HG03520 (cell line): Measurements from ENCODE around the gene CLDN20.
"Not testable (repeated sequence)": the region's sequence is repeated elsewhere in the genome, so short reads cannot be mapped to it uniquely, and the experiment has no call there.

Experiments
- ATAC-seq: cut with Tn5 transposase; IDR thresholded peaks from one replicate; pipeline ENCODE4 v1.9.1; 2021; ENCODE audit warnings: mild to moderate bottlenecking, moderate library complexity; ENCODE audit not compliant: unreplicated experiment

The CLDN20 gene

DNA sequence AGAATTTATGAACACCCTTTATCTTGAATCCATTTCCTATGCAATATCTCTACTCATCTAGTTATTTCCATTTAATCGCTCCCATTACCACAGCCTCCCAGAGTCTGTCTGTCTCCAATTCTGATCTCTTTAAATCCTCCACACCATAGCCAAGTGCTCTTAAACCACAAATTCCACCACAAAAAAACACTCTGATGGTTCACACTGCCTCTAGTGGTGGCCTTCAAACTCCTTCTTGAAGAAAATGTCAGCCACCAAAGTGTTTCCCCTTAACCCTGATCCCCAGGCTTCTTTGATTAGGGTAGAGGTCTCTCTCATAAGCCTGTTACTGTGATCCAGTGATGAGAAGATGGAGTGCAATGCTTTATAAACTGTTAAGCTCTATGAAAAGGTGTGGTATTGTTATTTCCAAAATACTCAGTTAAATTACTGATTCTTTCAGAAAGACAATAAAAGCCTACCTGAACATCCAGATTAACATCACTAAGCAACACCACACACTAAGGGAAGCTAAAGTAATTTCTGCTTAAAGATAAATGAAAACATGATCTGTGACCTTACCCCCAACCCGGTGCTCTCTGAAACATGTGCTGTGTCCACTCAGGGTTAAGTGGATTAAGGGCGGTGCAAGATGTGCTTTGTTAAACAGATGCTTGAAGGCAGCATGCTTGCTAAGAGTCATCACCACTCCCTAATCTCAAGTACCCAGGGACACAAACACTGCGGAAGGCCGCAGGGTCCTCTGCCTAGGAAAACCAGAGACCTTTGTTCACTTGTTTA lies 4.5 kb downstream of the CLDN20 start:
- ATAC-seq, result not testable (repeated sequence)

DNA sequence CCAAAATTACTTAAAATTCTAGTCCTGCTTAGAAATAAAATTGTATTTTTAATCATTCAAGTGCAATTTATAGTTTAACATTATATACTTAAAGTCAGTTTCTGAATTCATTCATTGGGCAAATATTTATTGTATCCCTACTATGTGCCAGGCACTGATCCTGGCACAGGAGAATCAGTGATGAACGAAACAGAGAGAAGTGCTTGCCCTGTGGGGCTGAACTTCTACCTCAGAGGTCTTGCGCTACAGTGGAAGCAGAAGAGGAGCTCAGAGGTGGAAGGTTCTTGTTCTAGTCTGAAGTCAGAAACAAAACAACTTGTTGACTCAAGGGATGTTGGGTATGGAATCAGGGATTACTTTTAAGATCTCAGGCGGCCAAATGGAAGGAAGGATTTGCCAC lies 6.0 kb downstream of the CLDN20 start:
- no peak for ATAC-seq

DNA sequence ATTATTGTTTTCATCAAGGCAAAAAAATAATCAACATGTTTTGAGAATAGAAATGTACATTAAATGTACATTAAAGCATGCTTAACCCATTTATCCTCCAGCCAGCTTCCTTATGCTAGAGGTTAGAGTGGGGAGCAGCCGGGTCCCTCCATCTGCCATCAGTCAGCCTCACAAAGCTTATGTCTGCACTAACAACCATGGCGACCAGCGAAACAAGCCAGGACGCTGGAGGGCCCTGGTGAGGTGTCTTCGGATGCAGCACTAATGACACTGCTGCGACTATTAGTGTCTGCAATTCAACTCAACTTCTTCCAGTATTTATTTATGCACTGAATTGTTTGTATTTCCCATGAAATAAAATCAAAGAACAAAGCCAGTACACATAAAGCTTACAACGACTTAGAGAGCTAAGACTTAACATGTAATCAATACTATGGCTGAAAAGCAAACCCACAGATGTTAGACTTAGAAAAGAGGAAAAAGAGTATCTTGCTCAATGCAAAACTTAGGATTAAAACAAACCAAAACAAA lies 6.8 kb downstream of the CLDN20 start:
- ATAC-seq, result no peak

DNA sequence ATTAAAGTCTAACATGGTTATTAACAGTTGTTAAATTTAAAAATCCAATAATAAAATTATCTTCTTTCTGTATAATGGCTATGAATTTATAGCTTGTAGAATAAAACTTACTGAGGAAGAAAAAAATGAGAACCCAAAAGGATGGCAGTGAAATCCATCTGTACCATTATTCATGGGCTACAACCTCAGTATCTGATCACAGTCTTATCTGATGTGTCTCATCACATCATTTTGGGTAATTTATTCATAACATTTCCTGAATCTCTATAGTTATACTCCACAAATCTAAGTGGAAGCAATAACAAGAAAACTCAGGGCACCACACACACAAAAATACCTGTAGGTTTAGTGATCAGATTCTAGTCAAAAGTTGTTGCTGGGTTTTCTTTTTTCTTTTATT lies 7.3 kb downstream of the CLDN20 start:
- no peak for ATAC-seq

DNA sequence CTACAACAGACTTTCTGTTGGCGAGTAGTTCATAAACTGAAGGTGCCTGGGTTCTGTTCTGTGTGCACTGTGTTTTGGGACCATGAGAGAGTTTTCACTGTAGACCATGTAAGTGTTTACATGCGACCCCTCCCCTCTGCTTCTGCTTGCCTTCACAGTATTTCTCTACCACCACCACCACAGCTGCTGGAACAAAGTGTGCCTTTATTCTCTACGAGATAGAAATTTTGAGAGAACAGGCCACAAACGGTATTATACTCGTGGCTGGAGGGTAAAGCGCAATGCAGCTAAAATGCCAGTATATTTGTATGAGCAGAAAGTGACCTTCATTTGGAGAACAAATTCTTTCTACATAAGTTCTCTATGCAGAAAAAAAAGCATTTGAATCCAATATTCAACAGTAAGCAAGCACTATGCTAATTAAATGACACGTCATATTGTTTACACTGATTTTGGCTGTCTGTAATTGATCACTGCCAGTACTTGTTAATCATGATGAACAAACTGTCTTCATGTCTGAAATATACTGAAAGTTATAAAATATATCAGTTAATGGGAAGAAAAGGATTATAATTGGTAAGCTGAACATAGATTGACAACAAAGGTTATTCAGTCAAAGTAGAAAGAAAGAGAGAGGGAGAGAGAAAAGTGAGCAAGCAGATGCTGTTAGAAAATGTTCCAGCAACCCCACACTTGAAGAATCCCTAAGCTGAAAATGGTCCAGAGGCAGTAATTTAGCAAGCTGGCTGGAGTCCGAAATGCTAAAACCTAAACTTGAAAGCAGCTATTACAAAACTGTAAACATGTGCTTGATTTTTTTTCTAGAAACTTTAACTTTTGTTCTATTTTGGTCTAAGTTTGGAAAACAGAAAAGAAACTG lies 8.8 kb downstream of the CLDN20 start:
- no peak for ATAC-seq

DNA sequence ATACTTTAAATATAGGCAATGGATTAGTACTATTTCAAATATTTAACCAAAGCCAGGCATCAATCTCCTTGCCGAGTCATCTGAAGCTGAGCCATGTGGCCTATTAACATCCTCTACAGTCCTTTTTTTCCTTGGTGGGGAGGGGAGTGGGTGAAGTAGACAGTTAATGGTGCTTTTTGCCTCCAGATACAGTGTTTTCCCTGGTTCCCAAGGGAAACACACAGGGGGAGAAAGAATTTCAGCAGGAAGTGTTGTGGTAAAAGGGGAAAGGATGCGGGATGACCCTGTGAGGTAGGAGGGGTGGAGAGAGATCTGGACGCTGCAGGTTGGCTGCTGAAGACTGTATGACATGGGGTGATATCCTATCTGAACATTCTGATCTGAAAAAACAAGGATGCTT lies 9.6 kb downstream of the CLDN20 start:
- ATAC-seq, result no peak

DNA sequence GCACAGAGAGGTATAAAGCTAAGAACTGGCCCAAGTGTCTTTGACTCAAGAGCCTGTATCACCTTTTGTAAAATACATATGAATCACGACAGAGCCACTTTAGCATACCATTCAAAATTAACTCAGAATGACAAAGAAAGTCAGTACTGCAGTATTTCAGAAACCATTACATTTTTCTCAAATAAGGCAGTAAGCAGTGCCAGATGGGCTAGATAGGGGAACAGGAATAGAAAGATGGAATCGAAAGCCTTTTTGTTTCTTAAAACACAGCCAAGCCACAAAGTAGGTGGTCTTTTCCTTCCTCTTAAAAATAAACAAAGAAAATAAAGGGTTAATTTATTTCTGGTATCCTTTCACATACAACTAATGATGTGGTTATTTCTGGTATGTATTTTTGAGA lies 10.3 kb downstream of the CLDN20 start:
- no peak for ATAC-seq

DNA sequence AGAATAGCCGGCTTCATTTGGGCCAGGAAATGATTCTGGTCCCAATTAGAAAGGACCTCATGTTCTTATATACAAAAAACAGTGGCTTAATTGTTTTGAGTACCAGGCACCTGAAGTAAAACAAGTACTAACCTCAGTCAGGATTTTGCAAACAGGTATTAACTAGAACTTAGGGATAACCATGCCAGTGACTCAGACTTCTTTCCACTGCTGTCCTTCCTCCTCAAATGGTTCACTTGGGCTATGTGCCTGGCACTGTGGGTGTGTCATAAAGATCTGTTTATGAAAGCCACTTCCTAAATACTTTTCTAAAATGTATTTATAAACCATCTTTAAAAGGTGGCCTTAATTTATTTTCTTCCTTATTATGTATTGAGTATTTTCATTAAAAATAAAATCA lies 10.7 kb downstream of the CLDN20 start:
- no peak for ATAC-seq

DNA sequence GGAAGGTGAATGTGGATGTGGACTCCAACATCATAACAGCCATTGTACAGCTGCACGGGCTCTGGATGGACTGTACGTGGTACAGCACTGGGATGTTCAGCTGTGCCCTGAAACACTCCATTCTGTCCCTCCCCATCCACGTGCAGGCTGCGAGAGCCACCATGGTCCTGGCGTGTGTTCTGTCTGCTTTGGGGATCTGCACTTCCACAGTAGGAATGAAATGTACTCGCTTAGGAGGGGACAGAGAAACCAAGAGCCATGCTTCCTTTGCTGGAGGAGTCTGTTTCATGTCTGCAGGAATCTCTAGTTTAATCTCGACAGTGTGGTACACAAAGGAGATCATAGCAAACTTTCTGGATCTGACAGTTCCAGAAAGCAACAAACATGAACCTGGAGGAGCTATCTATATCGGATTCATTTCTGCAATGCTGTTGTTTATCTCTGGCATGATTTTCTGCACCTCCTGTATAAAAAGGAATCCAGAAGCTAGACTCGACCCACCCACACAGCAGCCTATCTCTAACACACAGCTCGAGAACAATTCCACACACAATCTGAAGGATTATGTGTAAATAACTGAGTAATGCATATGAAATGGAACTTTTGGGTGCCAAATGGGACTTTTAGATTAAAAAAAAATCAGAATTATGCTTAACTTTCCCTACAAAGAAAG lies 12.1 kb downstream of the CLDN20 start:
- ATAC-seq, result no peak

DNA sequence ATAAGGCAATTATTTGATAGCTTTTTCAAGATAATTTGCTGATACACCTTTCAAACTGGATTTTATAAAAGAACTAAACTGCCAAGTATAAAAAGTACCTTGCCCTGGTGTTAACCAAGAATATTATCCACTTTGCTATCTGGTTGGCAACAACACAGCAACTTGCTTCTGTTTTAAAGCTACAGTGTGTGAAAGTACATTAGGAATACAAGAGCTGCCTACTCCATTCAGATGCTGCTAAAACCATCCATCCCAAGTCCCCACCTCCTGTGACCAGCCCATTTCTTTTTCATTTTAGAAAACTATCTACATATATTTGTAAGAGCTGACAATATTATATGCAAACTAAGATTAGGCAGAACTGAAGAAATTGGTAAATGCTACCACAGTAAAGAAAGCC lies 12.8 kb downstream of the CLDN20 start:
- no peak for ATAC-seq

DNA sequence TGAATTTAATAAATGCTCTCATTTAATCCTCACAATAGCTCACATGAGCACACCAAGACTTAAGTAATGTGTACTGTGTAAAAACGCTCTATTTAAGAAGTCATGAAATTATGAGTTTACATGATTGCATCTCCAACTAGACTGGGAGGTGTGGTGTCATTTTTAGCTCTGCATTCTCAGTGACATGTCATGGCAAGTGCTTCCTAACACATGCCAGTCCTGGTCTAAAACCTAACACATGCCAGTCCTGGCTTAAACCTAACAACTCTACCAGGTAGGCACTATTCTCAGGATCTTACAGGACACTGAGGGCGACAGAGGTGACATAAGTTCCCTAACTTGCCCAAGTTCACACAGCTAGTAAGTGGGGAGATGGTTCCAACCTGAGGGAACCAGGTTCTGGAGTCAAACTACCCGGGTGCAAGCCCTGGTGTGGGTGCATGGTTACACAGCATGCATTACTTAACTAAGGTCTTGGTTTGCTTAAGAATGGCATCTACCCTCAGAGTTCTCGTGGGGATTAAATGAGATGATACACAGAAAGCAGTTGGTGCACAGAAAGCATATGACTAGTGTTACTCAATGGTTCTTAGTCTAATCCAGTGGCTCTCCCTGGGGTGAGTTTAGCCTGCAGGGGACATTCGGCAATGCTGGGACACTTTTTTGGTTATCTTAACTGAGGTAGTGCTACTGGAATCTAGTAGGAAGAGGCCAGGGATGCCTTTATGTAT lies 14.7 kb downstream of the CLDN20 start:
- ATAC-seq, result no peak

DNA sequence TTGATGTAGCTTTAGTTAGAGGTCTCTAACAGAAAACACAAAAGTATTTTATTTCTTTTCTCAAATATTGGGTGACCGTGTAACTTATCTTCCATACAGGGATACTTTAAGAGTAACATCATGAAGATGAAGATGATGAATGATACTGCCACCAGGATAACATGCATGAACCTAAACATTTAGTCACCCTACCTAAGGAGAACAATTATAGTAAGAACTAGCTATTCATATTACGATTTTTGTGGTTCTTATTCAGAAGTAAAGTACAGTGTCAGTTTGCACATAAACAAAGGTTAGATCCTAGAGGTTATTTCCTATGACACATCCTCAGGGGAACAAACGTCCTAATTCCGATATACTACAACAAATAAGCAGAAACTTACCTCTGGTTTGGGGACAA lies 21.0 kb downstream of the CLDN20 start:
- ATAC-seq, result no peak

DNA sequence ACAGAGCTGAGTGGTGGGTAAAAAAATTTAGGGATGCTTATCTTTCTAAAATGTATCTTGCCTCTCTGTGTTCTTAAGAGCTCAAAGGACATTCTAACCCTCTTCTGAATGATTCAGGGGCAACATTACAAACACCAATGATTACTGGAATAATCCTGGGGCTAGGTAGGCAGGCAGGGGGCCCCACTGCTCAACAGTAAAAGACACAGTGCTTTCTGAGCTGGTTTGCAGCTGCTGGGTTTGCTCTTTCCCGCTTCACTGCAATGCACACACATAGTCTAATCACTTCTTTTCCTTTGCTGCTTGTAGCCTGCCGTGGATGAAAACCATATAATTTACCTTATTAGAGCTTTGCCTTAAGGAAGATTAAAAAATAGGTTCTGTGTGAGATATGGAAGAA lies 23.9 kb downstream of the CLDN20 start:
- ATAC-seq, result no peak

DNA sequence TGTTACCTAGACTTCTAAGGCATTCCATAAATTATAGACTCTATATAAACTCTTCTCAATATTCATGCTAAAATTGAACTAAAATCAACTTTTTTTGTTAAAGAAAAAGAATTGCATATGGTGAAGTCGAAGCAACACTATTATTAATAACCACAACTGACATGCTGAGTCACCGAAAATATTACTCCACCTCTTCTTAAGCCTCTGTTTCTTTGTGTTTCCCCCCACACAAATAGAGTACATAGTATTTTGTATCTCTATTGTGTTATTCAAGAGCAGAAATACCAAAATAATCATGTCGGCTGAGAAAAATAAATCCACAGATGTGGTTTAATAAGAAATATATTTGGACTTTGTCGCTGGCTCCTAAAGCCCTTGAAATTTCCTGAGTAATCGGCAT lies 26.7 kb downstream of the CLDN20 start:
- no peak for ATAC-seq

DNA sequence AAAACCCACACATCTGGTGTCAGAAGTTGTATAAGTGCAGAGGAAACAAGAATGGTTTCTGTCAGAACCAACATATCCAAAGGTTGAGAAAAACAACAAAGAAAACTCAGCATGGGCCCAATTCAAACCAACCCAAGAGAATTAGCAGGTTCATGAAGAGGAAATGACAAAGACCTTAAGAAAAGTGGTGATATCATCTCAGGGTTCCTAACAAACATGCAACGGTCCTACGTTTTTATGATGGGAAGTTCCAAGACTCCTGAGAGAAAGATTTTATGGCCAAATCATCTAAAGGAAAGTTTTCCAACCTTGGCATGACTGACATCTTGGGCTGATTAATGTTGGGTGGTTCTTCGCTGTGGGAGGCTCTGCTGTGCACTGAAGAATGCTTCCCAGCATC lies 27.5 kb downstream of the CLDN20 start:
- no peak for ATAC-seq

DNA sequence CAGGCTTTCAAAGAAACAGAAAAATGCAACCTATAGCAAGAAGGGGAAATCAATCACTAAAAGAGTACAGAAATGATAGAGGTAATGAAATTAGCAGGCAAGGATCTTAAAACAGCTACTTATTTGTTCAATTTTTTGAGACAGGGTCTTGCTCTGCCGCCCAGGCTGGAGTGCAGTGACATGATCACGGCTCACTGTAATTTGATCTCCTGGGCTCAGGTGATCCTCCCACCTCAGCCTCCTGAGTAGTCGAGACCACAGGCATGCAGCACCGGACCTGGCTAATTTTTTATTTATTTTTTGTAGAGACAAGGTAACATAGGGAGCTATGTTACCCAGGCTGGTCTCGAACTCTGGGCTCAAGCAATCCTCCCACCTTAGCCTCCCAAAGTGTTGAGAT lies 28.9 kb downstream of the CLDN20 start:
- no peak for ATAC-seq

DNA sequence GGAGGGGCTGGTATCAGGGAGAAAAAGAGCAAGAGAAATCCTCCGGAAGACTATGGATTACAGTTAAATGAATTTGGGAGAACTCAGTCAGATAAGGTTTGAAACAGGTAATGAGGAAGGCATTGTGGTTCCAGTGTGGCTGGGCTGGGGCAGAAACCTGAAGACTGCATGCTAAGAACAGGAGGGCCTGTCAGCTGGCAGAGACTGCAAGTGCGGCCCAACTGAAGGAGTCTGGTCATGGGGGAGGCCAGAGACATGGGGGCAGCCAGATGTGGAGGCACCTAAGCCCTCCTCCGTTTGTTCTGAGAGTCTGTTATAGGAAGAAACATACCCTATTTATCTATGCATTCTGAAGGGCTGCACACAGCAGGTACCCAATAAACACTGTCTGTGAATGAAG lies 33.9 kb downstream of the CLDN20 start:
- ATAC-seq, result no peak

DNA sequence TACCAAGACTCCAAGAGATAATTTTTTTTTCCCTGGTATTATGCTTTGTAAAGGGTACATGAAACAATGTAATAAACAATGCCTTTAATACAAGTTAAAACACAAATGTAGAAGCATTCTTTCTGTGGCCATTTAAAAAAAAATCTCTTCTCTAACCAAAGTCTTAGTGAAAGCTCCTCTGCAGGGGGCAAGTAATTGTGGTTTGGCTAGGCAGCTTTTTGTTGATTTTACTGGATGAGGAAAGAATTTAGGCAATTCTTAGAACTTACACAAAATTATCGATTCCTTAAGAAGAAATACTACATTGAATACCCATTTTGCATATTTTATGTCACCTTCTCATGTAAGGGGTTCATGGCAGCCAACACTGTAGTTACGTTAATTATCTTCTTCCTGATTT lies 38.1 kb downstream of the CLDN20 start:
- no peak for ATAC-seq

DNA sequence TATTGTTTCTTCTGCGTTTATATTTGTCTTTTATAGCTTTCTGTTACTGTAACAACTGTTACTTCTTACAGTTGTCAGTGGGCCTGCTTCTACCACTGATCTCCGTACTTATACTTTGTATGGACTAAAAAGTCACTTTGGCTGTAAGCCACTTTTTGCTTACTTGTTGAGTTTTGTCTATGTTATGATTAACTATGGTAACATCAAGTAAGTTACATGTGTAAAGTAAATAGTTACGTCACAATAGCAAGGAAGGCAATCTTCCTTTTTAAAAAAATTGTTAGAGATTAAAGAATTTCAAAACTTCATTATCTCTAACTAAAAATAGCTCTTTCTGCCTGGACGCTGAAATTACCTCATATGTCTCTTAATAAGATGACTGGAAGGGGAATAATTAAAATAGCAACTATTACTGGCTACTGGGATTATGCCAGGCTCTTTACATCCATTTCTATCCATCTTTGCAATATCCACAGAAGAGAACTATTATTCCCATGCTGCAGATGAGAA lies 39.6 kb downstream of the CLDN20 start:
- ATAC-seq, result no peak

DNA sequence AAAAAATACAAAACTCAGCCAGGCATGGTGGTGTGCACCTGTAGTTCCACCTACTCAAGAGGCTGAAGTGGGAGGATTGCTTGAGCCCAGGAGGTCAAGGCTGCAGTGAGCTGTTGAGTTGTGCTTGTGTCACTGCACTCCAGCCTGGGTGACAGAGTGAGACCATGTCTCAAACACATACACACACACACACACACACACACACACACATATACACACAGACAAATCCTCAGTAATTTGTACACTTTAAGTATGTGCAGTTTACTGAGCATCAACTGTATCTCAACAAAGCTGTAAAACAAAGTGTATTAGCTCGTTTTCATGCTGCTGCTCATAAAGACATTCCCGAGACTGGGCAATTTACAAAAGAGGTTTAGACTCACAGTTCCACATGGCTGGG lies 43.1 kb downstream of the CLDN20 start:
- no peak for ATAC-seq

DNA sequence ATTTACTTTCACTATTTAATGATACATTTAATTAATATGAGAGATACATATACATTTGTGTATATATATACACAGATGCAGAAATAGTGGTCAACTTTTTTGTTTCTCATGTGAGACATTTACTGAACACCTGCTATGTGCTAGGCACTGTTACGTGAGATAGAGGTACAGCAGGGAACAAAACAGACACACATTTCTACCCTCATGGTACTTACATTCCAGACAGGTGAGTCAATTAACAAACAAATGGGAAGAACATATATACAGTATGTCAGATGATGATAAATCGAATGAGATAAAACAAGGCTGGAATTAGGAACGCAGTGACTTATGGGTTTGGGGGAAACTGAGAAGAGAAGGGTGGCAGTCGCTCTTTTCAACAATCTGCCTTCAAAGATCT lies 45.3 kb downstream of the CLDN20 start:
- ATAC-seq, result no peak
